Lung microvascular endothelial cell (primary cell): Measurements from ENCODE around the gene SOCS4. TPM values are rescaled to one million over a fixed set of nuclear protein-coding genes. Genes with fewer than 3 reads are reported as not detected.

ENCODE experiments used
- DNase-seq, 2 donors: peaks; one replicate each; pipeline versions ENCODE4 v3.0.0 to v3.0.0-alpha.2; 2010; ENCODE audit warnings: low read depth in 2 of 2
- total RNA-seq: library from RNA; depleted of rRNA; stranded (reverse); fragments of >200 nt; gene quantifications from 2 replicates; pipeline ENCODE4 v1.2.1, GENCODE V29; 2014

SOCS4 gene
- total RNA-seq, 1 donor from 2014 or later: 16.7 TPM

GRCh38 chr14:55085060-55085660, 58.1 kb downstream of the SOCS4 start:
- DNase-seq: no peak

- no peak for DNase-seq
Observed at GRCh38 chr14:55086938-55087337, 59.9 kb downstream of the SOCS4 start.

- DNase-seq: no peak
Observed at GRCh38 chr14:55088356-55088755, 61.3 kb downstream of the SOCS4 start.

- DNase-seq: no peak
Observed at GRCh38 chr14:55092341-55092740, 65.3 kb downstream of the SOCS4 start.

DNA sequence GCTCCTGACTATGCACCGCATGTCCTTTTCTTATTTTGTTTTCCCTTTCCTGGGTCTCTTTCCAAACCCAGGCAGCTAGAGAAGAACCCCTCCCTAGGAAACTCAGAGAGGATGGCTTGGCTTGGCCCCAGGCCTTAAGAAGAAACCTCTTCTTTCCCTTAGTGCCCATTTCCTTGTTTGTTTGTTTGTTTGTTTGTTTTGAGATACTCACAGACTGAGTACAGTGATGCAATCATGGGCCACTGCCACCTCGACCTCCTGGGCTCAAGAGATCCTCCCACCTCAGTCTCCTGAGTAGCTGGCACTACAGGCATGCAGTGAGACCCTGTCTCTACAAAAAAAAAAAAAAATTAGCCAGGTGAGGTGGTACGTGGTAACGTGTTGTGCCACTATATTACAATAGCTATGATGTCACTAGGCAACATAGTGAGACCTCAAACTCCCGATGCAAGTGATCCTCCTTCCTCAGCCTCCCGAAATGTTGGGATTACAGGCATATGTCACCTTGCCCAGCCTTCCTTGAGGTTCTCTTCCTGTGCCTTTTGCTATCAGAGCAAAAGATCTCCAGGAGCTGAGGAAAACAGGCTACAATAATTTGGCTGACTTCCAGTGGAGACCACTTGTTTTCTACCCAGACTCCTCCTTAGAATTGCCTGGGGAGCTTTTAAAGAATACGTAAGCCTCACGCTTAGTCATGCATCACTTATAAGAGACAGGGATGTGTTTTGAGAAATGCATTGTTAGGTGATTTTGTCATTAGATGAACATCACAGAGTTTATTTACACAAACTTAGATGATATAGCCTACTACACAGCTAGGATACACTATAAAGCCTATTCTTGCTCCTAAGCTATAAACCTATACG, 67.5 kb downstream of the SOCS4 start:
- peak in 1 of 2 donors; percentile 38 for DNase-seq

- peak in 1 of 2 donors; percentile 35 for DNase-seq
Observed at GRCh38 chr14:55097881-55098560, 71.0 kb downstream of the SOCS4 start.

- no peak for DNase-seq
Observed at GRCh38 chr14:55098561-55098898, 71.5 kb downstream of the SOCS4 start.

Other genes starting within 250 kb of the SOCS4 start
- 3.9 and 12.7 TPM in 2 replicates for gene GCH1, start 124.4 kb upstream of the SOCS4 start, total RNA-seq
- 3.2 and 5.4 TPM in 2 replicates for gene WDHD1, start 137 bp upstream of the SOCS4 start, total RNA-seq
- 12.2 and 13.9 TPM in 2 replicates for gene MAPK1IP1L, start 24.4 kb downstream of the SOCS4 start, total RNA-seq
- 60.6 and 96.8 TPM in 2 replicates for gene LGALS3, start 102.0 kb downstream of the SOCS4 start, total RNA-seq
- 3.6 and 18.3 TPM in 2 replicates for gene DLGAP5, start 164.3 kb downstream of the SOCS4 start, total RNA-seq
- gene FBXO34, start 244.2 kb downstream of the SOCS4 start, total RNA-seq: 16.8 and 21.6 TPM in 2 replicates